GM10847 (cell line): ENCODE data around the gene EPHB1.

Experiments
- POLR2A ChIP-seq: IDR thresholded peaks from 2 replicates; pipeline ENCODE4 v1.6.1; 2011; ENCODE audit not compliant: insufficient read length; ENCODE audit errors: extremely low read depth

Gene EPHB1

GRCh38 chr3:134817297-134817696, 22.2 kb downstream of the EPHB1 start:
- TF ChIP-seq POLR2A, result no peak

- TF ChIP-seq POLR2A, result no peak
These were observed 25.9 kb downstream of the EPHB1 start for GRCh38 chr3:134820994-134821393.

- no peak for TF ChIP-seq POLR2A
These were observed 27.0 kb downstream of the EPHB1 start for GRCh38 chr3:134822090-134822489.

GRCh38 chr3:134823679-134824078, 28.6 kb downstream of the EPHB1 start:
- TF ChIP-seq POLR2A, result no peak

GRCh38 chr3:134824791-134825190, 29.7 kb downstream of the EPHB1 start:
- TF ChIP-seq POLR2A, result no peak

- TF ChIP-seq POLR2A, result no peak
These were observed 32.2 kb downstream of the EPHB1 start for GRCh38 chr3:134827213-134827612.

GRCh38 chr3:134829721-134830120, 34.7 kb downstream of the EPHB1 start:
- TF ChIP-seq POLR2A, result no peak

- no peak for TF ChIP-seq POLR2A
These were observed 37.5 kb downstream of the EPHB1 start for GRCh38 chr3:134832585-134832984.

GRCh38 chr3:134833453-134834163, 38.5 kb downstream of the EPHB1 start:
- no peak for TF ChIP-seq POLR2A

- TF ChIP-seq POLR2A, result no peak
These were observed 41.9 kb downstream of the EPHB1 start for GRCh38 chr3:134836921-134837320.

GRCh38 chr3:134838599-134838998, 43.5 kb downstream of the EPHB1 start:
- TF ChIP-seq POLR2A, result no peak

GRCh38 chr3:134839422-134839821, 44.4 kb downstream of the EPHB1 start:
- no peak for TF ChIP-seq POLR2A

- TF ChIP-seq POLR2A, result no peak
These were observed 44.9 kb downstream of the EPHB1 start for GRCh38 chr3:134839990-134840389.

- no peak for TF ChIP-seq POLR2A
These were observed 45.4 kb downstream of the EPHB1 start for GRCh38 chr3:134840459-134840858.

GRCh38 chr3:134846084-134846483, 51.0 kb downstream of the EPHB1 start:
- TF ChIP-seq POLR2A, result no peak

GRCh38 chr3:134846911-134847317, 51.9 kb downstream of the EPHB1 start:
- TF ChIP-seq POLR2A, result no peak

GRCh38 chr3:134847349-134847748, 52.3 kb downstream of the EPHB1 start:
- no peak for TF ChIP-seq POLR2A
